Measurements from ENCODE around the gene EXOC6B.

Gene EXOC6B

DNA sequence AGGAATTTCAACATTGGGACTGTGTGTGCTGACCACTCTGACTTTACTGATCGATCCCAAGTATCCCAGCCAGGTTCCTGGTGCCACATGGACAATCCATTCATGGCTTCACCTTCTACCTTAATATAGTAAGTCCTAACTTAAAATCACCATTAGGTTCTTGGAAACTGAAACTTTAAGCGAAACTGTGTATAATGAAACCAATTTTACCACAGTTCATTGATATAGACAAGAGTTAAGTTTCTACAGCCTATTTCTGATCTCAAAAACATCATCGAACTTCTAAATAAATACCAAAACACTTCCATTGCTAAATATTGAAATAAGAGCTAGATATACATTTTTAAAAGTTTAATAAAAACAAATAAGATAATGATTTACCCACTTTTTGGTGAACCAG, 4.4 kb upstream of the EXOC6B start:
- no peaks in the 10 kb centered on the region for H3K9me3 ChIP-seq (ENCODE audit: control insufficient read depth, low read length)
- 91 to 92% methylated on average over 2 of the region's 3 CpGs for WGBS, 2 experiments
- H3K27me3 ChIP-seq (ENCODE audit: control insufficient read depth, insufficient read depth, low read length, poor library complexity, severe bottlenecking), result no peaks in the 10 kb centered on the region
- H3K36me3 ChIP-seq (ENCODE audit: control insufficient read depth, insufficient read depth, low read length), result no peaks in the 10 kb centered on the region
- H3K4me1 ChIP-seq (ENCODE audit: control insufficient read depth, insufficient read depth, low read length), result no peaks in the 10 kb centered on the region
- H3K4me3 ChIP-seq (ENCODE audit: insufficient read depth, low read depth, low read length), result no peak overlapping the region
- no peak overlapping the region for H3K27ac ChIP-seq (ENCODE audit: insufficient read depth, low read depth, low read length, poor library complexity, severe bottlenecking)

DNA sequence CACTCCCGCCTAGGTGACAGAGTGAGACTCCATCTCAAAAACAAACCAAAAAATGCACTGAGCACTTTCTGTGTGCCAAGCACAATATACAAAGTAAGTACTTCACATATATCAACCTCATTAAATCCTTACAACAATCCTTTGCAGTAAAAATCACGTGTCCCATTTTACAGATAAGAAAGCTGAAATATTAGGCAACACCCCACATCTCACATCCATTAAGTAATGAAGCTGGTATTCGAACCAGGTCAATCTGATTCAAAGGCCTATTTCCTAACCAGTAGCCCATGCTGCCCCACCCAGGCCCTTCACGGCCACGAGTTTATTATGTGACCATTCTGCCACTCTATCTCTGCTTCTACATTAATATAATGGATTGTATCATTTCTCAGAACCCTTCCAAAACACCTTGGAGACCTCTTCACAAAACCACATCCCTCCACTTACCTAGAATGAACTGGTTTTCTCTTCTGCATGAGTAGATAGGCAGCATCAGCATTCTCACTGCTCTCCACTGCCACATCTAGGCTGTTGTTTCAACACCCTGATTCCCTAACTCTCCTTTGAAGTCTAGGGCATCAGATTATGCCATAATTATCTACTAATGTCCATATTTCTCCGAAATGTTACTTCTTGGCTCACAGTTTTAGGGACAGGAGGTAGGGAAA, 3.1 kb upstream of the EXOC6B start:
- Histone ChIP-seq H3K9me3 (ENCODE audit: control insufficient read depth, low read length) (no peaks in the 10 kb centered on the region), H3K36me3 (ENCODE audit: control insufficient read depth, insufficient read depth, low read length) (no peaks in the 10 kb centered on the region), H3K27me3 (ENCODE audit: control insufficient read depth, insufficient read depth, low read length, poor library complexity, severe bottlenecking) (no peaks in the 10 kb centered on the region), H3K4me1 (ENCODE audit: control insufficient read depth, insufficient read depth, low read length) (no peaks in the 10 kb centered on the region), H3K27ac (ENCODE audit: insufficient read depth, low read depth, low read length, poor library complexity, severe bottlenecking) (no peak overlapping the region), H3K4me3 (ENCODE audit: insufficient read depth, low read depth, low read length) (no peak overlapping the region)
- WGBS, 2 experiments, result 83 to 91% methylated on average over 6 of the region's 6 CpGs

DNA sequence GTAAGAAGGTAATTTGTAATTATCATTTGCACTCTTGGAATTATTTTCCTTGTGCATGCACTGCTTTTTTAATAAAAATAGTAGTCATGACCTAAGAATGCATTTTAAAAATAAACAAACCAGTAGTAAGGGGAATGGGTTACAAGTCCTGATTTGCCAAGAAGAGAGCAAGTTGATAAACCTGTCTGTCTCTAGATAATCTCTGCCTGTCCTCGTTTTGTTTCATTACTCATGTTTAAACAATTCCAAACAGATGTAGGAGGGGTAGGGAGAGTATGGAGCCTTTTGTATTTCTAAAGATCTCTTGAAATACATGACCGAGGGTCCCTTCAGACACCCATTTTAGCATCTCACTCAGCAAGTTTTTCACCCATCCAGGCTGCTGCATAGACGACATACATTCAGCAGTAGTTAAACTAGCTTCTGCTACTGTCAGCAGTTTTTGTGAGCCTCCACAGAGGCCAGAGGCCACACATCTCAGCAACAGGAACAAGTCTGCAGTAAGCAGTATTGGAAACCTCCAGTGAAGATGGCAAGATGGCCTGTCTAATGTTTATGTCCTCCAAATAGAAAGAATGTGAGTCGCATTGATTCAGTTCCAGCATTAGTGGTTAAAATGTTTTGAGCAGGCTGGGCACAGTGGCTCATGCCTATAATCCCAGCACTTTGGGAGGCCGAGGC, 2.3 kb upstream of the EXOC6B start:
- Histone ChIP-seq H3K36me3 (ENCODE audit: control insufficient read depth, insufficient read depth, low read length) (no peaks in the 10 kb centered on the region), H3K9me3 (ENCODE audit: control insufficient read depth, low read length) (no peaks in the 10 kb centered on the region), H3K27me3 (ENCODE audit: control insufficient read depth, insufficient read depth, low read length, poor library complexity, severe bottlenecking) (no peaks in the 10 kb centered on the region), H3K27ac (ENCODE audit: insufficient read depth, low read depth, low read length, poor library complexity, severe bottlenecking) (no peak overlapping the region), H3K4me1 (ENCODE audit: control insufficient read depth, insufficient read depth, low read length) (no peaks in the 10 kb centered on the region), H3K4me3 (ENCODE audit: insufficient read depth, low read depth, low read length) (no peak overlapping the region)
- WGBS, 2 experiments, result 72 to 82% methylated on average over 4 to 5 of the region's 5 CpGs

DNA sequence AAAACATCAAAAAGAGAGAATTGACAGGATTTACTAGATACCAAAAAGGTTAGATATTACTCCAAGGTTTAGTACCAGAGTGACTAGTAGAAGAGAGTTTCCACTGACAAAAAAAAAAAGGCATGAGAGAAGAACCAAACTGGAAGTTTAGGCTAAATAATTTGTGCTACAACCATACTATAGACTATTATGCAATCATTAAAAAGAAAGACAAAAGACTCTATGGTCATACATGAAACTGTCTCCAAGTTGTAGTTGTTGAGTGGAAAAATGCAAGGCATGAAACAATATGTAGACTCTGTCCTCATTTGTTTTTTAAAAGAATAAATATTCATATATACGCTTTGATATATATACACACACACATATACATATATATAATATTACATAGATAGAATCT, 1.7 kb upstream of the EXOC6B start:
- no peaks in the 10 kb centered on the region for H3K36me3 ChIP-seq (ENCODE audit: control insufficient read depth, insufficient read depth, low read length)
- no peak overlapping the region for H3K27ac ChIP-seq (ENCODE audit: insufficient read depth, low read depth, low read length, poor library complexity, severe bottlenecking)
- no peaks in the 10 kb centered on the region for H3K27me3 ChIP-seq (ENCODE audit: control insufficient read depth, insufficient read depth, low read length, poor library complexity, severe bottlenecking)
- H3K4me3 ChIP-seq (ENCODE audit: insufficient read depth, low read depth, low read length), result no peak overlapping the region
- H3K9me3 ChIP-seq (ENCODE audit: control insufficient read depth, low read length), result no peaks in the 10 kb centered on the region
- no CpG with 5 or more reads among the region's 1 CpG for WGBS, 2 experiments
- no peaks in the 10 kb centered on the region for H3K4me1 ChIP-seq (ENCODE audit: control insufficient read depth, insufficient read depth, low read length)

DNA sequence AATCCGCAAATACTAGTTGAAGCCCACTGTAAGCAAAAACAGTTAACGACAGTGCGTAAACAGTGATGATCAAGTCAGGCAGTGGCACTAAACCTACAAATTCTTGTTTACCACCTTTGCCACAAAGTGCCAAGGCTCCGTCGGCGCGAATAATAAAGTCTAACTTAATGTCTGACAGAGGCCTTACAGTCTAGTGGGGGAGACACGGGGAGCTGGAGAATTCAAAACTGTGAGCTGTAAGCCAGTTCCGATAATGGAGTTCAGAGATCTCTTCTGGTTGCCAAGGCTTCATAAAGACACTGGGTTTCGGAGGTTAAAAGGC, 284 bp upstream of the EXOC6B start:
- 73% methylated on average over 10 of the region's 10 CpGs for WGBS, 2 experiments
- no peaks in the 10 kb centered on the region for H3K36me3 ChIP-seq (ENCODE audit: control insufficient read depth, insufficient read depth, low read length)
- peak overlapping the region; percentile 61 for H3K4me3 ChIP-seq (ENCODE audit: insufficient read depth, low read depth, low read length)
- no peaks in the 10 kb centered on the region for H3K27me3 ChIP-seq (ENCODE audit: control insufficient read depth, insufficient read depth, low read length, poor library complexity, severe bottlenecking)
- no peak overlapping the region for H3K27ac ChIP-seq (ENCODE audit: insufficient read depth, low read depth, low read length, poor library complexity, severe bottlenecking)
- no peaks in the 10 kb centered on the region for H3K9me3 ChIP-seq (ENCODE audit: control insufficient read depth, low read length)
- H3K4me1 ChIP-seq (ENCODE audit: control insufficient read depth, insufficient read depth, low read length), result no peaks in the 10 kb centered on the region

DNA sequence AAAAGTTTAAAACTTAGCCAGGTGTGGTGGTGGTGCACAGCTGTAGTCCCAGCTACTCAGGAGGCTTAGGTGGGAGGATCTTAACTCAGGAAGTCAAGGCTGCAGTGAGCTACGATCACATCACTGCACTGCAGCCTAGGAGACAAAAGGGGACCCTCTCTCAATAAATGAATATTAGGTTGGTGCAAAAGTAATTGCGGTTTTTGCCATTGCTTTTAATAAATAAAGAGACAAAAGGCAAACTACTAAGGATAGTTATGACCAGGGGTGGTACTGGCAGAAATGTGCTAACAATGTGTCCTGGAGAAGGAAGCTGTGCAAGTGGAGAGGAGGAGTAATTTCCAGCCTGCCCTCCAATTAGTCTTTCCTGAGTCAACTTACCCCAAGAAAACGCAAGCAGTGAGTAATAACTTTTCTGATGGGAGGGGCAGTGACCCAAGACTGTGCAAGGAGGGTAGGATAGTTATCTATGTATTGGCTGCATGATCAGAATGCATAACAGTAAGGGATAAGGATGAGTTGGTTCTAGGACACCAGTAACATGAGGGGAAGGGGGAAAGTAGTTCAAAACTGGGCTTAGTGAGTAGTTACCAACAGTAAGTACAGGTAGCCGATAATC, 1.5 kb downstream of the EXOC6B start:
- 84% methylated on average over 4 of the region's 4 CpGs for WGBS, 2 experiments
- no peaks in the 10 kb centered on the region for H3K27me3 ChIP-seq (ENCODE audit: control insufficient read depth, insufficient read depth, low read length, poor library complexity, severe bottlenecking)
- peak overlapping the region; percentile 61 for H3K4me3 ChIP-seq (ENCODE audit: insufficient read depth, low read depth, low read length)
- no peaks in the 10 kb centered on the region for H3K36me3 ChIP-seq (ENCODE audit: control insufficient read depth, insufficient read depth, low read length)
- no peaks in the 10 kb centered on the region for H3K9me3 ChIP-seq (ENCODE audit: control insufficient read depth, low read length)
- H3K4me1 ChIP-seq (ENCODE audit: control insufficient read depth, insufficient read depth, low read length), result no peaks in the 10 kb centered on the region
- H3K27ac ChIP-seq (ENCODE audit: insufficient read depth, low read depth, low read length, poor library complexity, severe bottlenecking), result no peak overlapping the region

DNA sequence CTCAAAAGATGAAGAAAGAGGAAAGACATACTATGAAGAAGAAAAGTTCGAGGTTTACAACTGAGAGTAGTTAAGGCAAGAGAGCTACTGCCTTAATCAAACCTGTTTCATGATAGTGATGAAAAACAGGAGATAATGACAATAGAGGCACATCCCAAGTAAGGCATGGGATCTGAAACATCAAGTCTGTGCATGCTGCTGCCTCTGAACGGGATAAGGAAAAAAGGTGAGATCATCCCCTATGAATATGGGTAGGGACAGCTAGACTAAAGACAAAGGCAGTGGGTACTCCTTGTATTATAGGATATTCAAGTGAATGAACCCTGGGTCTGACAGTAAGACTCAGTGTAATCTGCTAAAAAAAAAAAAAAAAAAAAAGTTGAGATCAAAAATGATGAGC, 3.0 kb downstream of the EXOC6B start:
- no peaks in the 10 kb centered on the region for H3K9me3 ChIP-seq (ENCODE audit: control insufficient read depth, low read length)
- no peaks in the 10 kb centered on the region for H3K4me1 ChIP-seq (ENCODE audit: control insufficient read depth, insufficient read depth, low read length)
- no peaks in the 10 kb centered on the region for H3K36me3 ChIP-seq (ENCODE audit: control insufficient read depth, insufficient read depth, low read length)
- 76 to 88% methylated on average over 2 of the region's 2 CpGs for WGBS, 2 experiments
- H3K27me3 ChIP-seq (ENCODE audit: control insufficient read depth, insufficient read depth, low read length, poor library complexity, severe bottlenecking), result no peaks in the 10 kb centered on the region
- H3K27ac ChIP-seq (ENCODE audit: insufficient read depth, low read depth, low read length, poor library complexity, severe bottlenecking), result no peak overlapping the region
- H3K4me3 ChIP-seq (ENCODE audit: insufficient read depth, low read depth, low read length), result no peak overlapping the region

DNA sequence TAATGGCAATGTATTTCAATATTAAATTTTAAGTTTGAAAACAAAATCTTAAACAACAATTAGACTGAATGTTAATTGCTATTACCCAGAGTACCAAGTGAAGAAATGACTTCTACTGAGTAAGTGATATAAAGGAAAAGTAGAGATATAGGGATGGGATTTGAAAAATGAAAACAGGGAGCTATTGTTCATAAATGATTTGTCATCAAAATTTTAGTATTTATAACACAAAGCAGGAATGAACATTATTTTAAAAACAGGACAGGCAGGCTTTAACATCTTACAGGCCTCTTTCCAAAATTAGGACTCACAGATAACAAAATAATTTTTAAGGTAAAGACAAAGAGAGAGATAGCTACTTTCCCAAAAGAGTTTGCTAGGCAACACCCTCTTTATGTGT, 3.9 kb downstream of the EXOC6B start:
- no peak overlapping the region for H3K4me3 ChIP-seq (ENCODE audit: insufficient read depth, low read depth, low read length)
- H3K4me1 ChIP-seq (ENCODE audit: control insufficient read depth, insufficient read depth, low read length), result no peaks in the 10 kb centered on the region
- no peaks in the 10 kb centered on the region for H3K9me3 ChIP-seq (ENCODE audit: control insufficient read depth, low read length)
- H3K36me3 ChIP-seq (ENCODE audit: control insufficient read depth, insufficient read depth, low read length), result no peaks in the 10 kb centered on the region
- no peaks in the 10 kb centered on the region for H3K27me3 ChIP-seq (ENCODE audit: control insufficient read depth, insufficient read depth, low read length, poor library complexity, severe bottlenecking)
- no peak overlapping the region for H3K27ac ChIP-seq (ENCODE audit: insufficient read depth, low read depth, low read length, poor library complexity, severe bottlenecking)

DNA sequence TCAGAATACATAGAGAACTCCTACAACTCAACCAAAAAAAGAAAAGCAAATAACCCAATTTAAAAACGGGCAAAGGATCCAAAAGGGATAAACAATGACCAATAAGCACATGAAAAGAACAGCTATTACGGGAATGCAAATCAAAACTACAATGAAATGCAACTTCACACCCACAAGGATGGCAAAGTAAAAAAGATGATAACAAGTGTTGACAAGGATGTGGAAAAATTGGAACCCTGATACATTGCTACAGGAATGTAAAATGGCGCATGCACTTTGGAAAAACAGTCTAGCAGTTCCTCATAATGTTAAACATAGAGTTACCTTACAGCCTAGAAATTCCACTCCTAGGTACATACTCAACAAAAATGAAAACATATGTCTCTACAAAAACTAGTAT, 4.7 kb downstream of the EXOC6B start:
- H3K27me3 ChIP-seq (ENCODE audit: control insufficient read depth, insufficient read depth, low read length, poor library complexity, severe bottlenecking), result no peaks in the 10 kb centered on the region
- H3K27ac ChIP-seq (ENCODE audit: insufficient read depth, low read depth, low read length, poor library complexity, severe bottlenecking), result no peak overlapping the region
- no peaks in the 10 kb centered on the region for H3K36me3 ChIP-seq (ENCODE audit: control insufficient read depth, insufficient read depth, low read length)
- WGBS, 2 experiments, result 80 to 97% methylated on average over 3 of the region's 3 CpGs
- no peaks in the 10 kb centered on the region for H3K4me1 ChIP-seq (ENCODE audit: control insufficient read depth, insufficient read depth, low read length)
- H3K4me3 ChIP-seq (ENCODE audit: insufficient read depth, low read depth, low read length), result no peak overlapping the region
- no peaks in the 10 kb centered on the region for H3K9me3 ChIP-seq (ENCODE audit: control insufficient read depth, low read length)

DNA sequence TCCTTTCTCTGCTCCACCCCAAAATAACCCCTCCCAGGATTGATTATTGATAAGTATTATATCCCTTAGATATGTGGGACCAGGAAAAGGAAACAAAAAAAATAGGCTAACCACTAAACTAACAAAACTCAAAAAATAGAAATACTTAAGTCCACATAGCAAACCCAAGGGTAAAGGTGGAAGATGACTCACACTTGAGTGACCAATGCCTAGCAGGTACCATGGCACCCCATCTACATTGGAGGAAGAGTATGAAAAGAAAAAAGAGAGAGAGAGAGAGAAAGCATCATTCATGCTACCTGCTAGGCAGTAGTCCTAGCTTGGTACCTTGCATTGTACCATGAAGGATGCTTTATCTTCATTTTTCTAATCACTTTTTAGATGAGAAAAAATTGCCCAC, 6.3 kb downstream of the EXOC6B start:
- no peaks in the 10 kb centered on the region for H3K36me3 ChIP-seq (ENCODE audit: control insufficient read depth, insufficient read depth, low read length)
- H3K4me3 ChIP-seq (ENCODE audit: insufficient read depth, low read depth, low read length), result no peak overlapping the region
- no peaks in the 10 kb centered on the region for H3K4me1 ChIP-seq (ENCODE audit: control insufficient read depth, insufficient read depth, low read length)

More for the DNA sequence above, 6.3 kb downstream of the EXOC6B start:
- no peaks in the 10 kb centered on the region for H3K9me3 ChIP-seq (ENCODE audit: control insufficient read depth, low read length)
- no peaks in the 10 kb centered on the region for H3K27me3 ChIP-seq (ENCODE audit: control insufficient read depth, insufficient read depth, low read length, poor library complexity, severe bottlenecking)
- H3K27ac ChIP-seq (ENCODE audit: insufficient read depth, low read depth, low read length, poor library complexity, severe bottlenecking), result no peak overlapping the region

All from ectodermal cell (in vitro differentiated cells).